Activated CD8-positive, alpha-beta memory T cell treated with anti-CD3 and anti-CD28 coated beads, Interleukin-2, amount 50 U/mL, for 24 hours (primary cell): ENCODE data around the gene ELAVL1.
A peak's percentile ranks its signal among the peaks of the same experiment; 100 is the strongest.
"Not testable (repeated sequence)": the region's sequence is repeated elsewhere in the genome, so short reads cannot be mapped to it uniquely, and the experiment has no call there.

ENCODE experiments used
- DNase-seq: peaks from one replicate; pipeline ENCODE4 v3.0.0-alpha.2; 2020; ENCODE audit errors: extremely low read depth

ELAVL1 gene

GRCh38 chr19:8005534-8006256, at the start of gene ELAVL1:
TSS of gene ELAVL1 (minus strand) at chr19:8005641. CDS start at chr19:7991815, 13,826 bp downstream.
- DNase-seq, result peak; percentile 63

- no peak for DNase-seq
Observed at GRCh38 chr19:8054169-8054568, 48.7 kb upstream of the ELAVL1 start.

GRCh38 chr19:8052464-8052859, 47.0 kb upstream of the ELAVL1 start, which contains the start of gene CCL25:
TSS of gene CCL25 (plus strand) at chr19:8052760. CDS start at chr19:8053050, 290 bp downstream.
- DNase-seq, result no peak

DNA sequence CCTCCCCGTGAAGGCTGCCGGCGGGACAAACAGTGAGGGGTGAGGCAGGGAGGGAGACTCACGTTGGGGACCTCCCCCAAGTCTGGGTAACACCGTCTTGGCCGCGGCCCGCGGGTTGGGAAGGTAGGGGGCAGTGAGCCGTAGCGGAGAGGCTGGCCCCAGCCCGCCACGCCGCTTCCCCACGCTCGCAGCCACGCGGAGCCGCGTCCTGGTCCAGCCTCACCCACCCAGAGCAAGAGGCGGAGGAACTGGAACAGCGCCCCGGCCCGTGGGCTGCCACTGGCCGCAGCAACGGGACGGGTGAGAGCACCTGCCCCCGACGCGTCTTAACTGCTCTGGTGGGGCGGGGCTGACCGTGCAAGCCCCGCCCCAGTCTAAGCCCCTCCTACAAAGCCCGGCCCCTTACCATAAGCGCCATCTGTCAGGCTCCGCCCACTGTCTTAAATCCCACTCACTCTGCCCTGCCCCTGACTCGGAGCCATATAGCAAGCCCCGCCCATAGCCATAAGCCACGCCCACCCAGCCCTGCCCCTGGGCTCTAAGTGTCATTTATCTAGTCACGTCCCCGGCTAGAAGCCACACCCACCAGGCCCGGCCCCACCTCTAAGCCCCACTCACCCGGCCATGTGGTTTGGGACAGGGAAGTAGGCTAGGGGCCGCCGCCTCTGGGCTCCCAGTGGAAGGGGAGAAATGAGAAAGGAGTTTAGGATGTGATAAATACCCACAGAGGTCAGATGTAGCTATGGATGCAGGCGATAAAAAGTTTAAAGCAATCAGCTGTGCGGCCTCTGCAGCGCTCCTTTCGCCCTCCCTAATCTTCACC, 45.0 kb upstream of the ELAVL1 start:
- DNase-seq, result peak; percentile 83

DNA sequence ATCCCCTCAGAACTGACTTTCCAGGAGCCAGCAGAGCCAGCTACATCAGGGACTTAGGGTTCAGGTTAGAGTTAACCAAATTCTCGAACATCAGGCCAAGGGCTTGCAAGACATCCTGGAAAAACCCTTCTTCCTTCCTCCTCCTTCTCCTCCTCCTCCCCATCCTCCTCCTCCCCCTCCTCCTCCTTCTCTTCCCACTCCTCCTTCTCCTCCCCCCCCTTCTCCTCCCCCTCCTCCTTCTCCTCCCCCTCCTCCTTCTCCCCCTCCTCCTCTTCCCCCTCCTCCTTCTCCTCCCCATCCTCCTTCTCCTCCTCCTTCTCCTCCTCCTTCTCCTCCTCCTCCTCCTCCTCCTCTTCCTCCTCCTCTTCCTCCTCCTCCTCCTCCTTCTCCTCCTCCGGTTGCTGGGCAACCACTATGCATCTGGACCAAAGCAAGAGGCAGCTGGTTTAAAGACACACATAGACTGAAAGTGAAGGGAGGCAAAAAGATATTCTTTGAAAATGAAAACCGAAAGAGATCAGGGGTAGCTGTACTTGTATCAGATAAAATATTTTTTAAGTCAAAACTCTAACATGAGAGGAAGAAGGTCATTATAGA, 41.2 kb upstream of the ELAVL1 start:
- no peak for DNase-seq

GRCh38 chr19:8045872-8046568, 40.6 kb upstream of the ELAVL1 start:
- no peak for DNase-seq

- DNase-seq, result no peak
Observed at GRCh38 chr19:8044018-8044417, 38.6 kb upstream of the ELAVL1 start.

GRCh38 chr19:8042900-8043299, 37.5 kb upstream of the ELAVL1 start:
- DNase-seq, result no peak

- DNase-seq, result no peak
Observed at GRCh38 chr19:8041531-8041931, 36.1 kb upstream of the ELAVL1 start.

GRCh38 chr19:8039231-8039630, 33.8 kb upstream of the ELAVL1 start:
- no peak for DNase-seq

- DNase-seq, result no peak
Observed at GRCh38 chr19:8038815-8039214, 33.4 kb upstream of the ELAVL1 start.

GRCh38 chr19:8036434-8037099, 31.1 kb upstream of the ELAVL1 start:
- DNase-seq, result no peak

GRCh38 chr19:8034178-8034525, 28.7 kb upstream of the ELAVL1 start:
- no peak for DNase-seq

GRCh38 chr19:8033287-8034177, 28.1 kb upstream of the ELAVL1 start:
- DNase-seq, result not testable (repeated sequence)

DNA sequence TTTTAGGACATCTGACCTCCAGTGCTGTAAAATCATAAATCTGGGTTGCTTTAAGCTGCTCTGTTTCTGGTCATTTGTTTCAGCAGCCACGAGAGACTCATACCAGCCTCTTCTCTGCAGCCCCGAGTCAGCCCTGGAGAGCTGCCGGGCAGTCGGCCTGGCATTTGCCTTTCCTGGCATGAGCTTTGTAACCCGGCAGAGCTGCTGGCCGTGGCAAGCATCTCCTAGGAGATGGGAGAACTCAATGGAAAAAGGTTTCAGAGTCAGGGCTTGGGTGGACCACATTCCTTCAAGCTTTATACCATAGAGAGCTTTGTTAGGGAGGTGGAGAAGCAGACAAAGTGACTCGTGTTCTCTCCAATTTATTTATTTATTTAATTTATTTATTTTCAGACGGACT, 25.5 kb upstream of the ELAVL1 start:
- DNase-seq, result no peak

DNA sequence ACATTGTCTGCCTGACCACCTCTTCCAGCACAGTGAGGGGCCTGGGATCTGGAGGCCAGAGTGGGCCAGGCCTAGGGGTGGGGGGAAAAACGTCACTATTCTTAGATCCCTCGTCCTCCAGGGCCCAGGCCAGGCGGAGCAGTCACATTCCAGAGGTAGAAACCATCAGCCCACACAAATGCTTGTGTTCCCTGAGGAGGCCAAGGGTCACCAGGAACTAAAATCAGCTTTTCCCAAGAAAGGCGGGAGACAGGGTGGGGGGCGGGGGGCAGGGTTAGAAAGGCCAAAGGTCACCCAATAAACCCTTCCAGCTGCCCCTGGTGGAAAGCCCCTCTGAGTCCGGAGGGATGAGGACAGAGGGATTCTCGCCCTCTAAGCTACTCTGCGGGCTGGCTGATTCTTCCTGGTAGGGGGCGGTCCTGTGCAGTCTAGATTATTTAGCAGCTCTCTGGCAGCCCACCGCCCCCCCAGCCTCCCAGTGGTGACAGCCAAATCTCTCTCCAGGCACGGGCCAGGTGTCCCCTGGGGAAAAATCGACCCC, 23.6 kb upstream of the ELAVL1 start:
- no peak for DNase-seq

GRCh38 chr19:8025316-8025715, 19.9 kb upstream of the ELAVL1 start:
- no peak for DNase-seq

GRCh38 chr19:8024256-8024655, 18.8 kb upstream of the ELAVL1 start:
- not testable (repeated sequence) for DNase-seq

DNA sequence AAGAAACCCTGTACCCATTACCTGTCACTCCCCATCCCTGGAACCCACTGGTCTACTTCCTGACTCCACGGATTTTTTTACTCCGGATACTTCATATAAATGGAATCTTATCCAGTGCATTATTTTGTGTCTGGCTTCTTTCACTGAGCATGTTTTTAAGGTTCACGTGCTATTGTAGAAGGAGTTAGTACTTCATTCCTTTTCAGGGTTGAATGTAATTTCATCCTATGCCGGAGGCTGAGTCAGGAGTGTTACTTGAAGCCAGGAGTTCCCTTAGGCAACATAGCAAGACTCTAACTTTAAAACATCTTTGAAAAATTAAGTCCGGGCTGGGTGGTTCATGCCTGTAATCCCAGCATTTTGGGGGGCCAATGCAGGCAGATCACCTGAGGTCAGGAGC, 17.9 kb upstream of the ELAVL1 start:
- no peak for DNase-seq

- no peak for DNase-seq
Observed at GRCh38 chr19:8022275-8022674, 16.8 kb upstream of the ELAVL1 start.
